OCI-LY3 (cell line): ENCODE results near the gene CDC45.

ENCODE experiments used
- EZH2phosphoT487 ChIP-seq: fragments of 200-600 bp; shearing (Covaris generic); IDR thresholded peaks from 2 replicates; pipeline ENCODE4 v1.6.1; 2018; ENCODE audit warnings: antibody characterized with exemption, mixed run types, low read depth
- TF ChIP-seq, protein P1 (sequence below): fragments of 200-600, 300-600 bp; sonication (generic); IDR thresholded peaks from 2 replicates; pipeline ENCODE4 v1.5.1; 2014; ENCODE audit warnings: antibody characterized with exemption, low read length, low read depth

DNA sequence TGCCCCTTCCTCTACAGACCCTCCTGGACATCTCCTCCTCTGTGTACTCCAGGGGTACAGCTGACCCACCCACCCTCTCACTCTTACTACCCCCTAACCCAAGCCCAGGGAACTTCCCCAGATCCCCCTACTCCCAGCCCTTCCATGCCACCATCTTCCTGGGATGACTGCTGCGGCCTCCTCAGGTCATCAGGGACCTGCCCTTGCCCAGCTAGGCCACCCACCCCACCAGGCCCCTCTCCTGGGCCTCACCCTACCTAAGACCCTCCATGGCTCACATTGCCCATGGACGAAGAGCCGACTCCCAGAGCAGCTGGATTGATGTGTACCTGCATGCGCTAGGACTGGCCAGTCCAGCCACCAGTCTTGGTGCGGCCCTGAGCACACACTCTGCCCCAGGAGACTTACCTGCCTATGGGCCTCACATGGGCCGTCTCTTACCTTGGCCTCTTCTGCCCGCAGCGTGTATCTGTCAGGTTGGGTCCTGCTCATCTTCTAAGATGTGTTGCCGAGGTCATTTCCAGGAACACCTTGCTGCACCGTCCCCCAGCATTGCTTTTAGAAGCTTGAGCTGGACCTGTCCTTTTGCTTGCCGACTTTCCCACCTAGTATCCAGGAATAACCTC is 46.5 kb downstream of the CDC45 start:
- TF ChIP-seq, protein P1, sequence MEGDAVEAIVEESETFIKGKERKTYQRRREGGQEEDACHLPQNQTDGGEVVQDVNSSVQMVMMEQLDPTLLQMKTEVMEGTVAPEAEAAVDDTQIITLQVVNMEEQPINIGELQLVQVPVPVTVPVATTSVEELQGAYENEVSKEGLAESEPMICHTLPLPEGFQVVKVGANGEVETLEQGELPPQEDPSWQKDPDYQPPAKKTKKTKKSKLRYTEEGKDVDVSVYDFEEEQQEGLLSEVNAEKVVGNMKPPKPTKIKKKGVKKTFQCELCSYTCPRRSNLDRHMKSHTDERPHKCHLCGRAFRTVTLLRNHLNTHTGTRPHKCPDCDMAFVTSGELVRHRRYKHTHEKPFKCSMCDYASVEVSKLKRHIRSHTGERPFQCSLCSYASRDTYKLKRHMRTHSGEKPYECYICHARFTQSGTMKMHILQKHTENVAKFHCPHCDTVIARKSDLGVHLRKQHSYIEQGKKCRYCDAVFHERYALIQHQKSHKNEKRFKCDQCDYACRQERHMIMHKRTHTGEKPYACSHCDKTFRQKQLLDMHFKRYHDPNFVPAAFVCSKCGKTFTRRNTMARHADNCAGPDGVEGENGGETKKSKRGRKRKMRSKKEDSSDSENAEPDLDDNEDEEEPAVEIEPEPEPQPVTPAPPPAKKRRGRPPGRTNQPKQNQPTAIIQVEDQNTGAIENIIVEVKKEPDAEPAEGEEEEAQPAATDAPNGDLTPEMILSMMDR = no peak
- no peak for TF ChIP-seq EZH2phosphoT487
